ENCODE results near the gene TTYH1. TPM values are rescaled to one million over a fixed set of nuclear protein-coding genes. Genes with fewer than 3 reads are reported as not detected.

TTYH1 gene
- total RNA-seq, 6 experiments from 2014 or later = 0.45 TPM; not detected in 5

- DNase-seq = no peak
- Mint-ChIP-seq H3K4me1 (ENCODE audit: low read depth) (peaks cover 5% of the 10 kb centered on the region), H3K4me3 (no peak overlapping the region), H3K36me3 (ENCODE audit: low read depth) (no peaks in the 10 kb centered on the region), H3K27ac (no peak overlapping the region), H3K27me3 (ENCODE audit: insufficient read depth) (peaks cover 26% of the 10 kb centered on the region), H3K9me3 (no peaks in the 10 kb centered on the region; the same call in 1 of the 2 replicates)
- TF ChIP-seq, protein P1, sequence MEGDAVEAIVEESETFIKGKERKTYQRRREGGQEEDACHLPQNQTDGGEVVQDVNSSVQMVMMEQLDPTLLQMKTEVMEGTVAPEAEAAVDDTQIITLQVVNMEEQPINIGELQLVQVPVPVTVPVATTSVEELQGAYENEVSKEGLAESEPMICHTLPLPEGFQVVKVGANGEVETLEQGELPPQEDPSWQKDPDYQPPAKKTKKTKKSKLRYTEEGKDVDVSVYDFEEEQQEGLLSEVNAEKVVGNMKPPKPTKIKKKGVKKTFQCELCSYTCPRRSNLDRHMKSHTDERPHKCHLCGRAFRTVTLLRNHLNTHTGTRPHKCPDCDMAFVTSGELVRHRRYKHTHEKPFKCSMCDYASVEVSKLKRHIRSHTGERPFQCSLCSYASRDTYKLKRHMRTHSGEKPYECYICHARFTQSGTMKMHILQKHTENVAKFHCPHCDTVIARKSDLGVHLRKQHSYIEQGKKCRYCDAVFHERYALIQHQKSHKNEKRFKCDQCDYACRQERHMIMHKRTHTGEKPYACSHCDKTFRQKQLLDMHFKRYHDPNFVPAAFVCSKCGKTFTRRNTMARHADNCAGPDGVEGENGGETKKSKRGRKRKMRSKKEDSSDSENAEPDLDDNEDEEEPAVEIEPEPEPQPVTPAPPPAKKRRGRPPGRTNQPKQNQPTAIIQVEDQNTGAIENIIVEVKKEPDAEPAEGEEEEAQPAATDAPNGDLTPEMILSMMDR (IDR thresholded peaks at IDR 0.05) = no peak
These were observed 31.9 kb upstream of the TTYH1 start for GRCh38 chr19:54383330-54383729.

DNA sequence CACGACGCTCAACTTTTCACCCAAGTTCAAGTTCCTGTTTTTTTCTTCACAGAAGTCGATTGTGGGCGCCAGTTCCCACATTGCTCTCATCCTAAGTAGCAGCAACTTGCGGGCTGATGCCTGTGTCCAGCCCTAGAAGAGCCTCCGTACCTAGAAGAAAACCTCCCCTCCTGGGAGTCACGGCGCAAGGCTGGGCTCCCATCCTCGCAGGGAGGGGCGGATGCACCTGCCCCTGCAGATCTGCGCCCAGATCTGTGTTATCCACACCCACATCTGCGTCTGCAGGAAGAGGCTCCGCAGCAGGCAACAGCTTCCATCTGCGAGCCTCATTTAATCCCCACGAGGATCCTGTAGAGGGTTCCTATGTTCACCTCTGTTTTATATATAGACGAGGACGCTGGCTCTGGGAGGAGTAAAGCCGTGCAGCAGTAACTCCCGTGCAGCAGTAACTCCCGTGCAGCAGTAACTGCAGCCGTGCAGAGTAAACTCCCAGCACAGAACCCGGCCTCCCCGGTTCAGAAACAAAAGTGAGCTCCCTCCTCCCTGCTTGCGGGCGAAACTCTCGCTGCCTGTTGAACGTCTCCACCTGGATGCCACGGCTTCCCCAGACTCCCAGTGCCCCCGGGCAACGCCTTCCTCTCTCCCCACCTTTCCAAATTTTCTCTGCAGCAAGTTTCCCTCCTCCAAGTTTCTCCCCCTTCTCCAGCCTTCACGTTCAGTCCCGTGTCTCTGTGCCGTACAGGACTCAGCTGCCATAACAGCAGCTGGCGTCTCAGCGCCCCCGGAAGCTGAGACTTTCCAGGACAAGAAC is 27.1 kb upstream of the TTYH1 start:
- TF ChIP-seq, protein P1 (IDR thresholded peaks at IDR 0.05) = no peak
- Mint-ChIP-seq H3K36me3 (ENCODE audit: low read depth) (peaks cover 2% of the 10 kb centered on the region; the same call in 1 of the 2 replicates), H3K27me3 (ENCODE audit: insufficient read depth) (peaks cover 33% of the 10 kb centered on the region), H3K4me3 (peak overlapping the region; percentile 77), H3K9me3 (peaks cover 3% of the 10 kb centered on the region; the same call in 1 of the 2 replicates), H3K4me1 (ENCODE audit: low read depth) (peaks cover 18% of the 10 kb centered on the region), H3K27ac (no peak overlapping the region)
- no peak for DNase-seq

- H3K4me3 Mint-ChIP-seq = peak overlapping the region; percentile 77
- no peak overlapping the region for H3K27ac Mint-ChIP-seq
- H3K9me3 Mint-ChIP-seq = peaks cover 4% of the 10 kb centered on the region; the same call in 1 of the 2 replicates
- H3K27me3 Mint-ChIP-seq (ENCODE audit: insufficient read depth) = peaks cover 33% of the 10 kb centered on the region
- DNase-seq = no peak
- H3K36me3 Mint-ChIP-seq (ENCODE audit: low read depth) = peaks cover 4% of the 10 kb centered on the region; the same call in 1 of the 2 replicates
- TF ChIP-seq, protein P1 (IDR thresholded peaks at IDR 0.05) = no peak
- H3K4me1 Mint-ChIP-seq (ENCODE audit: low read depth) = peaks cover 18% of the 10 kb centered on the region
These were observed 26.5 kb upstream of the TTYH1 start for GRCh38 chr19:54388802-54389139.

DNA sequence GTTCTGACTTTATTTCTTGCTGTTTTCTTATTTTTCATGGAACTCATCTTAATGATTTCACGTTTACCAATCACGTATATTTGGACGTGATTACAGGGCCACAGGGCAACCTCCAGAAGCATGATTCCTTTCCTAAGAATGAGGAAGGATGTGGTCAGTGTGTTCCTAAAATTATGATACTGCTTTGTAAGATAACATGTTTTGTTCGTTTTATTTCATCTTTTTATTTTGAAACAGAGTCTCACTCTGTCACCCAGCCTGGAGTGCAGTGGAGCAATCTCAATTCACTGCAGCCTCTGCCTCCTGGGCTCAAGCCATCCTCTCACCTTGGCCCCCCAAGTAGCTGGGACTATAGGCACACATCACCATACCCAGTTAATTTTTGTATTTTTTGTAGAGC is 25.7 kb upstream of the TTYH1 start:
- no peak for DNase-seq
- Mint-ChIP-seq H3K27me3 (ENCODE audit: insufficient read depth) (peaks cover 33% of the 10 kb centered on the region), H3K4me3 (no peak overlapping the region), H3K27ac (no peak overlapping the region), H3K36me3 (ENCODE audit: low read depth) (peaks cover 4% of the 10 kb centered on the region; the same call in 1 of the 2 replicates), H3K9me3 (peaks cover 4% of the 10 kb centered on the region; the same call in 1 of the 2 replicates), H3K4me1 (ENCODE audit: low read depth) (peaks cover 18% of the 10 kb centered on the region)
- TF ChIP-seq, protein P1 (IDR thresholded peaks at IDR 0.05) = no peak

DNA sequence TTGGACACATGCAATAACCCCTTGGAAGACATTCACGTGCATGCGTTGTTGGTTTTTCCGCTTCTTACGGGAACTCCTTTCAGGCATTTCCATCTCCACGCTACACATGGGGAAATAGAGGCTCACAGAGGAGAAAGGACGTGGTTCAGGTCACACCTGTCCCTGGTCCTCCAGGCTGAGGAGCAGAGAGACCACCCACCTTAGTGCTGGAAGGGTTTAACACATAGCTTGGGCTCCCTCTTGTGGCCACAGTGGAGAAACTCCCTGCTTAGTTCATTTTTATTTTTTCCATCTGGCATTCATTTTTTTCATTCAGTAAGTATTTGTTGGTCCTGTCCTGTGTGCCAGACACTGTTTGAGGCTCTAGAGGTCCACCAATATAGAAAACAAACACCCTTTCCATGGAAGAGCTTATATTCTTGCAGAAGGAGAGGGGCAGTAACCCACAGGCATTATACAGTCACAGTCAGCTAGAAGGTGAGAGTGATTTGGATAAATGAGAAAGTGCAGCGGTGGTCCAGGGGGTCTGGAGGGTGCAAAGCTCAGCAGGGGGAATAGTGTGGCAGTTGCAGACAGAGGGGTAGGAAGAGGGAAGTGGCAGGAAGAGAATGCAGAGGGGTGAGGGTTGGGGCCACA is 24.2 kb upstream of the TTYH1 start:
- peaks cover 4% of the 10 kb centered on the region; the same call in 1 of the 2 replicates for H3K9me3 Mint-ChIP-seq
- H3K27me3 Mint-ChIP-seq (ENCODE audit: insufficient read depth) = peaks cover 24% of the 10 kb centered on the region
- DNase-seq = peak; percentile 26
- H3K4me3 Mint-ChIP-seq = no peak overlapping the region
- H3K4me1 Mint-ChIP-seq (ENCODE audit: low read depth) = peaks cover 18% of the 10 kb centered on the region
- H3K36me3 Mint-ChIP-seq (ENCODE audit: low read depth) = peaks cover 4% of the 10 kb centered on the region; the same call in 1 of the 2 replicates
- H3K27ac Mint-ChIP-seq = no peak overlapping the region
- TF ChIP-seq, protein P1 (IDR thresholded peaks at IDR 0.05) = peak; percentile 90
